HUDEP-2 (cell line): ENCODE results near the gene IFNGR2.
"Not testable (repeated sequence)": the region's sequence is repeated elsewhere in the genome, so short reads cannot be mapped to it uniquely, and the experiment has no call there.

Source experiments
- DNase-seq, 76 experiments: peaks; one replicate each; lab custom pipeline; 2025; ENCODE audit not compliant: unreplicated experiment in 76 of 76; lab: John Stamatoyannopoulos, UW

IFNGR2 gene, protein sequence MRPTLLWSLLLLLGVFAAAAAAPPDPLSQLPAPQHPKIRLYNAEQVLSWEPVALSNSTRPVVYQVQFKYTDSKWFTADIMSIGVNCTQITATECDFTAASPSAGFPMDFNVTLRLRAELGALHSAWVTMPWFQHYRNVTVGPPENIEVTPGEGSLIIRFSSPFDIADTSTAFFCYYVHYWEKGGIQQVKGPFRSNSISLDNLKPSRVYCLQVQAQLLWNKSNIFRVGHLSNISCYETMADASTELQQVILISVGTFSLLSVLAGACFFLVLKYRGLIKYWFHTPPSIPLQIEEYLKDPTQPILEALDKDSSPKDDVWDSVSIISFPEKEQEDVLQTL

GRCh38 chr21:33403128-33403785 lies at the start of gene IFNGR2:
Gene IFNGR2 (plus strand): TSS chr21:33403413. CDS start chr21:33403544, 131 bp downstream.
- peak in 21 of 76 experiments; percentile 10 to 64 (median 34) for DNase-seq

- DNase-seq = no peak
Observed at GRCh38 chr21:33355355-33355754, 47.9 kb upstream of the IFNGR2 start.

DNA sequence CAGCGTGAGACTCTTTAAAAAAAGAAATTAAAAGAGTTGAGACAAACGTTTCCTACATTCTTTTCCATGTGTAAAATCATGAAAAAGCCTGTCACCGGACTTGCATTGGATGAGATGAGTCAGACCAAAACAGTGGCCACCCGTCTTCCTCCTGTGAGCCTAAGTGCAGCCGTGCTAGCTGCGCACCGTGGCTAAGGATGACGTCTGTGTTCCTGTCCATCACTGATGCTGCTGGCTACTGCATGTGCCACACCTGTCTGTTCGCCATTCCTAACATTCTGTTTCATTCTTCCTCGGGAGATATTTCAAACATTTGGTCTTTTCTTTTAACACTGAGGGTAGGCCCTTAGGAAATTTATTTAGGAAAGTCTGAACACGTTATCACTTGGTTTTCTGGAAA lies 47.2 kb upstream of the IFNGR2 start:
- no peak for DNase-seq

- DNase-seq = no peak
Observed at GRCh38 chr21:33357177-33357576, 46.0 kb upstream of the IFNGR2 start.

- no peak for DNase-seq
Observed at GRCh38 chr21:33359446-33359845, 43.8 kb upstream of the IFNGR2 start.

GRCh38 chr21:33360281-33360680 lies 42.9 kb upstream of the IFNGR2 start:
- DNase-seq = no peak

DNA sequence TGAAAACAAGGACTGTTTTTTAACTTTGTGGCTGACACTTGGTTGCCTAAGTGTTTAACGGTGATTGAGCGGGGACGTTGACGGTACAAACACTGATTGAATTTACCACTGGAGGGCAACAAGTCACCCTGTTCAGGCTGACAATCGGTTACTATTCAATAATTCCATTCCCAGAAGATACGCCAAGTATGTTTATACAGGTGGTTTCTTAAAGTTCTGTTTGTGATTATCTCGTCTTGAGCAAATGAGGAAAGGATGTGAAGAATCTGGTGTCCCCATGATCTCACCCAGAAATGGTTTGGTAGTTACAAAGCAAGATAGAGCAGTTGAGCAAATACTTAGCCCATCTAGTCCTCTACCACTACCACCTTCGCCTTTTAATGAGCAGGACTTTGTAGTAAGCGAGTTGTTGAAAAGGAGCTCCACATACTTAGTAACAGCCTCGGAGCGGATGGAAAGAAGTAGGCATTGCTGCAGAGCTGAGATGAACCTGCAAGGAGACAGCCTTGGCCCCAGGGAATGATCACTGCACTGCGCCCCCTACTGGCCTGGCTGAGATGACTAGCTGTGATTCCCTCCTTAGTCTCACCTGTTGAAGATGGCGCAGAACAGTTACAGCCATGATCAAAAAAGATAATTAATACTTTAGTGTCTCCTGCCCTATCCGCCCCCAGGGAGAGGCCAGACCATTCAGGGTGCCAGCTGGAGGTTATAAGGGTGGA lies 42.2 kb upstream of the IFNGR2 start:
- DNase-seq = peak in 67 of 76 experiments; percentile 23 to 91 (median 65)

DNA sequence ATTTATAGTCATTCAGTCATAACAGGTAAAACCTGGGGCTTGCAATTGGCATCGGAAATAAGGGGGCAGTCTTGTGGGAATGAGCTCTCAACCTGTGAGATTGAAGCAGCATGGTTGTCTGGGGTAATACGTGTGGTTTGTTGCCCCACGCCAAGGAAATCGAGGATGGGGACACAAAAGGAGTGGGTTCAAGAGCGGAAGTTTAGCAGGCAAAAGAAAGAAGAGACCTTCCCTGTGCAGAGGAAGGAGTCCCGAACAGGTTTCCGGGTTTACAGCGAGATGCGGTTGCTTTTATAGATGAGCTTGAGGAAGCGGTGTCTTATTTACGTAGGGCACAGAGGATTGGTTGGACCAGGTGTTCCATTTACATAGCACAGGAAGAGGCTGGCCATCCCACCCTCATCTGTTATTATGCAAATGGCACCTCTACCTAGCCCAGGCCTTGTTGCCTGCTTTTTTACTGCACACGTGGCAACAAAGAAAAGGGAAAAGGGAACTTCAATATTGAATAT lies 41.1 kb upstream of the IFNGR2 start:
- DNase-seq = no peak

- not testable (repeated sequence) for DNase-seq
Observed at GRCh38 chr21:33363911-33364609, 39.2 kb upstream of the IFNGR2 start.

DNA sequence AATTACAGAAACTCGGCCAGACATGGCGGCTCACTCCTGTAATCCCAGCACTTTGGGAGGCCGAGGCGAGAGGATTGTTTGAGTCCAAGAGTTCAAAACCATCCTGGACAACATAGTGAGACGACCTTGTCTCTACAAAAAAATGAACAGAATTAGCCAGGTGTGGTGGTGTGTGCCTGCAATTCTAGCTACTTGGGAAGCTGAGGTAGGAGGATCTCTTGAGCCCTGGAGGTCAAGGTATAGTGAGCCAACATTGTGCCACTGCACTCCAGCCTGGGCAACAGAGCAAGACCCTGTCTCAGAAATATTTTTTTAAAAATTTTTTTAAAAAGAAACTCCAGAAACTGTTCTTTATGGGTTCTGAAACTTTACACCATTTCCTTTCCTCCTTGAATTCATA lies 38.4 kb upstream of the IFNGR2 start:
- DNase-seq = no peak

- no peak for DNase-seq
Observed at GRCh38 chr21:33367309-33367973, 35.8 kb upstream of the IFNGR2 start.

DNA sequence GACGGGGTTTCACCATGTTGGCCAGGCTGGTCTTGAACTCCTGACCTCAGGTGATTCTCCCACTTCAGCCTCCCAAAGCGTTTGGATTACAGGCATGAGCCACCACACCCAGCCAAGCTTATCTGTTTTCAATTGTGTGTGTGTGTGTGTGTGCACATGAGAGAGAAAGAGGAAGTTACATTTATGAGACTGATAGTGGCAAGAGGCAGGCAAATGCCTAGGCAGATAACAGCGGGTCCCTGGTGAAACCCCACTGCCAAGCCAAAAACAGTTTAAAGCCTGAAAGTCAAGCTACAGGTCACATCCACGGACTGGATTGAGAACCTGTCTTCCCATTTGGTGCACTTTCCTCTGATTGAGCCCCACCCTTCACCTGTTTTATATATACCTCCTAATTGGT lies 35.1 kb upstream of the IFNGR2 start:
- DNase-seq = peak in 74 of 76 experiments; percentile 35 to 97 (median 85)

DNA sequence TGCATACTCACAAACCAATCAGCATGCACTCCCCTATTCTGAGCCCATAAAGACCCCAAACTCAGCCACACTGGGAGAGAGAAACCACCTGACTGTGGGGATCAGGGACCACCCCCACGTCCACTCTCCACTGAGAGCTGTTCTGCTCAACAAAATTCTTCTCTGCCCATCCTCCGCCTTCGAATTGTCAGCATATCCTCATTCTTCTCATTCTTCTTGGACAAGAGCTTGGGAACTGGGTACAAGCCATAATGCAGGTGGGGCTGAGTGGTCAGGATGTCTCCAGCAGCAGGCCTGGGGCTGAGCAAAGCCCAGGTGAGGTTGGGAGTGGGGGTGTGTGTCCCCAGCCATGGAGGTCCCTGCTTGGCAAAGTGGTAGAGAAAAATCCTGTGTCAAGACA lies 34.6 kb upstream of the IFNGR2 start:
- DNase-seq = no peak

GRCh38 chr21:33369586-33369985 lies 33.6 kb upstream of the IFNGR2 start:
- no peak for DNase-seq

DNA sequence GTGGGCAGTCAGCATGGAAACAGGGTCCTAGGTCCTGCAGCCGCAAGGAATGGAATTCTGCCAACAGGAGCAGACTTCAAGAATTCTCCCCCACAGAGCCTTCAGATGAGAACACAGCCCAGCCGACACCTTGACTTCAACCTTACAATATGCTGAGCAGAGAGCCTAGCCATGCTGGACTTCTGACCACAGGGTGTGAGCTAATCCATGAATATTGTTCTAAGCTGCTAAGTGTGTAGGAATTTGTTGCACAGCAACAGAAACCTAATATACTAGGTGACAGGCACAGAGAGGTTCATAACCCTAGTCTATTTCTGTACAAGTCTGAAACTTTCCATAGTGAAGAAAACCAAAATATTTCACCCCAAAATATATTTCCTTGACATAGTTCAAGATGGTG lies 32.9 kb upstream of the IFNGR2 start:
- DNase-seq = no peak

- DNase-seq = no peak
Observed at GRCh38 chr21:33371366-33371765, 31.8 kb upstream of the IFNGR2 start.

DNA sequence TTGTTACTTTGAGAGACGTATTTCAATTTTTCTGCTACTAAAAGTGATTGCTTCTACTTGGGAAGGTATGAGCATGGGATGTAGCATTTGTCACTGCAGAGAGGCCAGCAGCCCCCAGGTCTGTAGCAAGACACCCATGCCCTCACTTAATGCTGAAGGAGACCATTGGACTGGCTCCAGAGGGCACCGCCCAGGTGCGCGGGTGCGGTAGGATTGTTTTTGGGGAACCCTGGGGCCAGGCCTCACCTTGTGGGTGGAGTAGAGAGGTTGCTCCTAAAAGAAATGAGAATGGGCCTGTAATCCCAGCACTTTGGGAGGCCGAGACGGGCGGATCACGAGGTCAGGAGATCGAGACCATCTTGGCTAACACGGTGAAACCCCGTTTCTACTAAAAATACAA lies 30.6 kb upstream of the IFNGR2 start:
- no peak for DNase-seq

GRCh38 chr21:33373451-33373850 lies 29.8 kb upstream of the IFNGR2 start:
- no peak for DNase-seq

- no peak for DNase-seq
Observed at GRCh38 chr21:33374080-33374449, 29.1 kb upstream of the IFNGR2 start.

DNA sequence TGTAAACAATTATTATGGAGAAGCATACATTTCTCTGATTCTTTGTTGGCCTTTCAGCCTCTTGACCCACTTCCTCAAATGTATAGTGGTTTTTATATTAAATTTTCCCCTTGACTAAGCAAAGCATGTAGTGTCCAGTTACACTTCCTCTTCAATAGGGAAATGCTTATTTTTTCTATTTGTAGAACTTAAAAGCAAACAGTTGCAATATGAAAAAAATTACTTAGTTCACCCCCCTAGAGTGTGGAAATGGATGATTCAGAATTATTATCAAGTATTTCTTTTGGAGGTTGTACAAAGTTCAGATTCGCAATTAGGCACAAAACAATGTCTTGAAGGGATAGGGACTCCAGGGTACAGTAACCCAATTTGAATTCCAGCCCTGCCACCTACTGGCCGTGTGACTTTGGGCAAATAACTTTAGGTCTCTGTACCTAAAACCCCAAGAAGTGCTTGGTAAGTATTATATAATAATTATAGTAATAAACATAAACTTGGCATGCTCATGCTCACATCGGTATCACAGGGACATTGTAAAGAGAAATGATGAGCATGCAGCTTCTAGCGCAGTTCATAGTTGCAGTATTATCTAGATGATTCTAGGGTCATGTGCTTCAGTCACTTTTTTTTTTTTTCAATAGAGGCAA lies 28.6 kb upstream of the IFNGR2 start:
- DNase-seq = peak in 54 of 76 experiments; percentile 5 to 72 (median 43)
